Skeletal muscle cell (primary cell): Measurements from ENCODE around the gene SLC6A9.

Source experiments
- DNase-seq: peaks from one replicate; pipeline ENCODE4 v3.0.0-alpha.2; 2010; ENCODE audit warnings: low read depth
- H3K4me3 ChIP-seq: 2 replicates; pipeline ENCODE4 v1.5.1; 2011; ENCODE audit warnings: low read depth, mild to moderate bottlenecking, control low read depth, low read length, moderate library complexity

The SLC6A9 gene

GRCh38 chr1:44050261-44050660 lies 19.0 kb upstream of the SLC6A9 start:
- no peak overlapping the region for H3K4me3 ChIP-seq
- DNase-seq = no peak

- H3K4me3 ChIP-seq = no peak overlapping the region
- DNase-seq = peak; percentile 83
Observed at GRCh38 chr1:44049839-44050238, 18.6 kb upstream of the SLC6A9 start.

- H3K4me3 ChIP-seq = no peak overlapping the region
- DNase-seq = no peak
Observed at GRCh38 chr1:44048532-44049215, 17.4 kb upstream of the SLC6A9 start.

GRCh38 chr1:44047131-44047530 lies 15.9 kb upstream of the SLC6A9 start:
- no peak for DNase-seq
- no peak overlapping the region for H3K4me3 ChIP-seq

- no peak overlapping the region for H3K4me3 ChIP-seq
- DNase-seq = no peak
Observed at GRCh38 chr1:44045064-44045463, 13.8 kb upstream of the SLC6A9 start.

GRCh38 chr1:44044071-44044801 lies 13.0 kb upstream of the SLC6A9 start:
- no peak for DNase-seq

GRCh38 chr1:44043176-44044070 lies 12.2 kb upstream of the SLC6A9 start:
- H3K4me3 ChIP-seq = no peak overlapping the region
- no peak for DNase-seq

More at GRCh38 chr1:44044071-44044801, 13.0 kb upstream of the SLC6A9 start:
- no peak overlapping the region for H3K4me3 ChIP-seq

GRCh38 chr1:44040846-44041245 lies 9.6 kb upstream of the SLC6A9 start:
- no peak for DNase-seq
- no peak overlapping the region for H3K4me3 ChIP-seq

GRCh38 chr1:44040418-44040817 lies 9.2 kb upstream of the SLC6A9 start:
- H3K4me3 ChIP-seq = no peak overlapping the region
- no peak for DNase-seq

- no peak overlapping the region for H3K4me3 ChIP-seq
- no peak for DNase-seq
Observed at GRCh38 chr1:44038876-44039657, 7.8 kb upstream of the SLC6A9 start.

GRCh38 chr1:44037154-44037553 lies 5.9 kb upstream of the SLC6A9 start:
- DNase-seq = no peak
- H3K4me3 ChIP-seq = no peak overlapping the region

- no peak for DNase-seq
Observed at GRCh38 chr1:44036409-44037139, 5.3 kb upstream of the SLC6A9 start.

GRCh38 chr1:44035726-44036408 lies 4.6 kb upstream of the SLC6A9 start:
- H3K4me3 ChIP-seq = no peak overlapping the region
- no peak for DNase-seq

More at GRCh38 chr1:44036409-44037139, 5.3 kb upstream of the SLC6A9 start:
- H3K4me3 ChIP-seq = no peak overlapping the region

- no peak overlapping the region for H3K4me3 ChIP-seq
- DNase-seq = no peak
Observed at GRCh38 chr1:44034976-44035716, 3.9 kb upstream of the SLC6A9 start.

GRCh38 chr1:44034423-44034822 lies 3.2 kb upstream of the SLC6A9 start:
- no peak for DNase-seq
- H3K4me3 ChIP-seq = no peak overlapping the region

- DNase-seq = no peak
- H3K4me3 ChIP-seq = no peak overlapping the region
Observed at GRCh38 chr1:44033756-44034155, 2.5 kb upstream of the SLC6A9 start.

GRCh38 chr1:44033041-44033575 lies 1.8 kb upstream of the SLC6A9 start:
- no peak for DNase-seq
- H3K4me3 ChIP-seq = no peak overlapping the region
